ENCODE data around the gene ZNRD2.
A peak's percentile ranks its signal among the peaks of the same experiment; 100 is the strongest.

GRCh38 chr11:65524741-65525545 is 45.3 kb upstream of the ZNRD2 start, which contains the start of gene SCYL1:
- TF ChIP-seq POLR2AphosphoS5 (IDR thresholded peaks at IDR 0.05; ENCODE audit: low read depth, low read length): peak; percentile 75
- TF ChIP-seq, protein P1, sequence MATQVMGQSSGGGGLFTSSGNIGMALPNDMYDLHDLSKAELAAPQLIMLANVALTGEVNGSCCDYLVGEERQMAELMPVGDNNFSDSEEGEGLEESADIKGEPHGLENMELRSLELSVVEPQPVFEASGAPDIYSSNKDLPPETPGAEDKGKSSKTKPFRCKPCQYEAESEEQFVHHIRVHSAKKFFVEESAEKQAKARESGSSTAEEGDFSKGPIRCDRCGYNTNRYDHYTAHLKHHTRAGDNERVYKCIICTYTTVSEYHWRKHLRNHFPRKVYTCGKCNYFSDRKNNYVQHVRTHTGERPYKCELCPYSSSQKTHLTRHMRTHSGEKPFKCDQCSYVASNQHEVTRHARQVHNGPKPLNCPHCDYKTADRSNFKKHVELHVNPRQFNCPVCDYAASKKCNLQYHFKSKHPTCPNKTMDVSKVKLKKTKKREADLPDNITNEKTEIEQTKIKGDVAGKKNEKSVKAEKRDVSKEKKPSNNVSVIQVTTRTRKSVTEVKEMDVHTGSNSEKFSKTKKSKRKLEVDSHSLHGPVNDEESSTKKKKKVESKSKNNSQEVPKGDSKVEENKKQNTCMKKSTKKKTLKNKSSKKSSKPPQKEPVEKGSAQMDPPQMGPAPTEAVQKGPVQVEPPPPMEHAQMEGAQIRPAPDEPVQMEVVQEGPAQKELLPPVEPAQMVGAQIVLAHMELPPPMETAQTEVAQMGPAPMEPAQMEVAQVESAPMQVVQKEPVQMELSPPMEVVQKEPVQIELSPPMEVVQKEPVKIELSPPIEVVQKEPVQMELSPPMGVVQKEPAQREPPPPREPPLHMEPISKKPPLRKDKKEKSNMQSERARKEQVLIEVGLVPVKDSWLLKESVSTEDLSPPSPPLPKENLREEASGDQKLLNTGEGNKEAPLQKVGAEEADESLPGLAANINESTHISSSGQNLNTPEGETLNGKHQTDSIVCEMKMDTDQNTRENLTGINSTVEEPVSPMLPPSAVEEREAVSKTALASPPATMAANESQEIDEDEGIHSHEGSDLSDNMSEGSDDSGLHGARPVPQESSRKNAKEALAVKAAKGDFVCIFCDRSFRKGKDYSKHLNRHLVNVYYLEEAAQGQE (IDR thresholded peaks at IDR 0.05; ENCODE audit: insufficient read depth in 1 of 2, low read depth in 2 of 2, low read length in 2 of 2): no peak; a peak in 1 of 4 replicates
